Measurements from ENCODE around the gene SNTG2.
"Not testable (repeated sequence)": the region's sequence is repeated elsewhere in the genome, so short reads cannot be mapped to it uniquely, and the experiment has no call there.

The SNTG2 gene

GRCh38 chr2:1101982-1102590, 151.4 kb downstream of the SNTG2 start:
- no peak for DNase-seq

GRCh38 chr2:1104364-1104763, 153.7 kb downstream of the SNTG2 start:
- no peak for DNase-seq

GRCh38 chr2:1106344-1106743, 155.7 kb downstream of the SNTG2 start:
- DNase-seq: not testable (repeated sequence)

GRCh38 chr2:1115843-1116539, 165.3 kb downstream of the SNTG2 start:
- DNase-seq: no peak

- DNase-seq: no peak
Observed at GRCh38 chr2:1117569-1117968, 166.9 kb downstream of the SNTG2 start.

- DNase-seq: no peak
Observed at GRCh38 chr2:1125217-1125616, 174.6 kb downstream of the SNTG2 start.

- DNase-seq: no peak
Observed at GRCh38 chr2:1125633-1126370, 175.2 kb downstream of the SNTG2 start.

- no peak for DNase-seq
Observed at GRCh38 chr2:1129982-1130381, 179.3 kb downstream of the SNTG2 start.

- DNase-seq: no peak
Observed at GRCh38 chr2:1130922-1131321, 180.3 kb downstream of the SNTG2 start.

- DNase-seq: no peak
Observed at GRCh38 chr2:1132328-1132969, 181.8 kb downstream of the SNTG2 start.

- not testable (repeated sequence) for DNase-seq
Observed at GRCh38 chr2:1133896-1134295, 183.2 kb downstream of the SNTG2 start.

- no peak for DNase-seq
Observed at GRCh38 chr2:1134629-1135028, 184.0 kb downstream of the SNTG2 start.

- DNase-seq: no peak
Observed at GRCh38 chr2:1136067-1136466, 185.4 kb downstream of the SNTG2 start.

- DNase-seq: no peak
Observed at GRCh38 chr2:1136846-1137245, 186.2 kb downstream of the SNTG2 start.

GRCh38 chr2:1137264-1137663, 186.6 kb downstream of the SNTG2 start:
- DNase-seq: no peak

- no peak for DNase-seq
Observed at GRCh38 chr2:1137913-1138391, 187.3 kb downstream of the SNTG2 start.

- DNase-seq: peak; percentile 59
Observed at GRCh38 chr2:1140389-1141003, 189.8 kb downstream of the SNTG2 start.

- no peak for DNase-seq
Observed at GRCh38 chr2:1141079-1141478, 190.4 kb downstream of the SNTG2 start.

GRCh38 chr2:1143129-1143528, 192.5 kb downstream of the SNTG2 start:
- no peak for DNase-seq

GRCh38 chr2:1147873-1148612, 197.4 kb downstream of the SNTG2 start:
- no peak for DNase-seq

- no peak for DNase-seq
Observed at GRCh38 chr2:1150724-1151511, 200.3 kb downstream of the SNTG2 start.

Data from right forelimb (tissue), 1 donor.